Osteocyte (in vitro differentiated cells): ENCODE measurements around the gene RAB6C. TPM values are rescaled to one million over a fixed set of nuclear protein-coding genes. Genes with fewer than 3 reads are reported as not detected.
"Not testable (repeated sequence)": the region's sequence is repeated elsewhere in the genome, so short reads cannot be mapped to it uniquely, and the experiment has no call there.

Experiments used
- DNase-seq: peaks from one replicate; pipeline ENCODE4 v3.0.0; 2021; ENCODE audit warnings: mixed read lengths; ENCODE audit not compliant: unreplicated experiment; ENCODE audit errors: extremely low spot score
- H3K27ac Mint-ChIP-seq: one replicate; pipeline ENCODE4 v1.8.0; 2021; ENCODE audit warnings: mild to moderate bottlenecking, mixed read lengths; ENCODE audit not compliant: unreplicated experiment
- H3K27me3 Mint-ChIP-seq: one replicate; pipeline ENCODE4 v1.8.0; 2021; ENCODE audit warnings: mixed read lengths; ENCODE audit not compliant: unreplicated experiment
- H3K36me3 Mint-ChIP-seq: one replicate; pipeline ENCODE4 v1.8.0; 2021; ENCODE audit warnings: mixed read lengths; ENCODE audit not compliant: unreplicated experiment
- H3K4me1 Mint-ChIP-seq: one replicate; pipeline ENCODE4 v1.8.0; 2021; ENCODE audit warnings: mixed read lengths; ENCODE audit not compliant: unreplicated experiment
- H3K4me3 Mint-ChIP-seq: one replicate; pipeline ENCODE4 v1.8.0; 2021; ENCODE audit warnings: mild to moderate bottlenecking, moderate library complexity, mixed read lengths; ENCODE audit not compliant: unreplicated experiment
- H3K9me3 Mint-ChIP-seq: one replicate; pipeline ENCODE4 v1.8.0; 2021; ENCODE audit warnings: mixed read lengths; ENCODE audit not compliant: unreplicated experiment
- total RNA-seq: library from RNA; stranded (reverse); gene quantifications from 2 replicates; pipeline ENCODE4 v1.2.1, GENCODE V29; 2021
- TF ChIP-seq, protein P1 (sequence below): fragments of 200-600 bp; sonication (generic); IDR thresholded peaks from 2 replicates; pipeline ENCODE4 v1.5.0; 2021; ENCODE audit warnings: antibody characterized with exemption, mild to moderate bottlenecking, moderate library complexity

RAB6C gene
- total RNA-seq, 1 donor from 2014 or later, result not detected

DNA sequence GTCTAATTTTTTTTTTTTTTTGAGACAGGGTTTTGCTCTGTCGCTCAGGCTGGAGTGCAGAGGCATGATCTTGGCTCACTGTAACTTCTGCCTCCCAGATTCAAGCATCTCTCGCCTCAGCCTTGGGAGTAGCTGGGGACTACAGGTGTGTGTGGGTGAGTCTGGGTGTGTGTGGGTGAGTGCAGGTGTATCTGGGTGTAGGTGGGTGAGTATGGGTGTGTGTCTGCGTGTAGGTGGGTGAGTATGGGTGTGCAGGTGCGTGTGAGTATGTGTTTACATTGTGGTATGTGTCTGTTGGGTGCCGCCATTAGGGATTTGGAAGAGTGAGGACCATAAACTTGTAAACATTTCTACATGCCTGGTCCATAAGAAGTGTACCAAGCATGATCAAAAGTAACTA, 1.5 kb upstream of the RAB6C start:
- TF ChIP-seq, protein P1, sequence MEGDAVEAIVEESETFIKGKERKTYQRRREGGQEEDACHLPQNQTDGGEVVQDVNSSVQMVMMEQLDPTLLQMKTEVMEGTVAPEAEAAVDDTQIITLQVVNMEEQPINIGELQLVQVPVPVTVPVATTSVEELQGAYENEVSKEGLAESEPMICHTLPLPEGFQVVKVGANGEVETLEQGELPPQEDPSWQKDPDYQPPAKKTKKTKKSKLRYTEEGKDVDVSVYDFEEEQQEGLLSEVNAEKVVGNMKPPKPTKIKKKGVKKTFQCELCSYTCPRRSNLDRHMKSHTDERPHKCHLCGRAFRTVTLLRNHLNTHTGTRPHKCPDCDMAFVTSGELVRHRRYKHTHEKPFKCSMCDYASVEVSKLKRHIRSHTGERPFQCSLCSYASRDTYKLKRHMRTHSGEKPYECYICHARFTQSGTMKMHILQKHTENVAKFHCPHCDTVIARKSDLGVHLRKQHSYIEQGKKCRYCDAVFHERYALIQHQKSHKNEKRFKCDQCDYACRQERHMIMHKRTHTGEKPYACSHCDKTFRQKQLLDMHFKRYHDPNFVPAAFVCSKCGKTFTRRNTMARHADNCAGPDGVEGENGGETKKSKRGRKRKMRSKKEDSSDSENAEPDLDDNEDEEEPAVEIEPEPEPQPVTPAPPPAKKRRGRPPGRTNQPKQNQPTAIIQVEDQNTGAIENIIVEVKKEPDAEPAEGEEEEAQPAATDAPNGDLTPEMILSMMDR, result no peak
- H3K27ac Mint-ChIP-seq, result no peak overlapping the region
- DNase-seq, result no peak
- no peaks in the 10 kb centered on the region for H3K9me3 Mint-ChIP-seq
- H3K36me3 Mint-ChIP-seq, result no peaks in the 10 kb centered on the region
- peaks cover 31% of the 10 kb centered on the region for H3K27me3 Mint-ChIP-seq
- H3K4me3 Mint-ChIP-seq, result no peak overlapping the region
- peaks cover 4% of the 10 kb centered on the region for H3K4me1 Mint-ChIP-seq

DNA sequence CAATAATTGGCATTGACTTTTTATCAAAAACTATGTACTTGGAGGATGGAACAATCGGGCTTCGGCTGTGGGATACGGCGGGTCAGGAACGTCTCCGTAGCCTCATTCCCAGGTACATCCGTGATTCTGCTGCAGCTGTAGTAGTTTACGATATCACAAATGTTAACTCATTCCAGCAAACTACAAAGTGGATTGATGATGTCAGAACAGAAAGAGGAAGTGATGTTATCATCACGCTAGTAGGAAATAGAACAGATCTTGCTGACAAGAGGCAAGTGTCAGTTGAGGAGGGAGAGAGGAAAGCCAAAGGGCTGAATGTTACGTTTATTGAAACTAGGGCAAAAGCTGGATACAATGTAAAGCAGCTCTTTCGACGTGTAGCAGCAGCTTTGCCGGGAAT, 780 bp downstream of the RAB6C start:
- DNase-seq, H3K4me1 Mint-ChIP-seq, H3K27ac Mint-ChIP-seq, H3K9me3 Mint-ChIP-seq, H3K36me3 Mint-ChIP-seq: not testable (repeated sequence)
- peak overlapping the region; percentile 30 for H3K4me3 Mint-ChIP-seq
- peaks cover 31% of the 10 kb centered on the region for H3K27me3 Mint-ChIP-seq

DNA sequence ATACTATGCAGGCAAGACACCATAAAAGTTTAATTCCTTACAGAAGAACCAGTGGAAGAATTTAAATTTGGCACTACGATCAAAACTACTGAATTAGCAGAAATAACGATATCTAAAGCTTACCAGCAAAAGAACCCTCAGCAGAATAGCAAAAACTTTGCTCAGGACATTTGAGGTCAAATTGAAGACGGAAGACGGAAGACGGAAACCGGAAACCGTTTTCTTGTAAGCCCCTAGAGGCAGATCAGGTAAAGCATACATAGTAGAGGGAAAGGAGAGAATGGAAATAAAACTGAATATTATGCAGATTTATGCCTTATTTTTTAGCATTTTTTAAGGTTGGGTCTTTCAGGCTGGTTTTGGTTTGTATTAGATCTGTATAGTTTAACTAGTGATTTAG, 2.2 kb downstream of the RAB6C start:
- not testable (repeated sequence) for H3K4me1 Mint-ChIP-seq, H3K9me3 Mint-ChIP-seq, H3K4me3 Mint-ChIP-seq, H3K27ac Mint-ChIP-seq, H3K36me3 Mint-ChIP-seq, DNase-seq
- peaks cover 31% of the 10 kb centered on the region for H3K27me3 Mint-ChIP-seq

DNA sequence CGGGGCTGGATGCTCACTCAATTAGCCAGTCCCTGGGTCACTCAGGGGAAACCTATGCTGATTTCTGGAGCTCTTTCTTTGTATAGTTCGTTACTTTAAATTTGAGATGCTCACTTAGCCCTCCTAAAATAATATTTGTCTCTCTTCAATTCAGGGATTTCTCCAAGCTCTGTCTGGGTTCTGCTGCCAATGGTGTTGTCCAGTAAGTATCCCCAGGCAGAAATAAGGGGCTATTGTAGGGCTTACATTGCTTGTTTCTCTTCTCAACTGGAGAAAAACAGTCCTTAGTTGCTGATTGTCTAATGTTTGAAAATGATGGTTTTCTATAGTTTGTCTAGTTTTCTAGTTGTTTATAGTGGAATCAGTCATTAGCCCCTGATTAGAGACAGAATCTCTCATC, 5.0 kb downstream of the RAB6C start:
- H3K27ac Mint-ChIP-seq, result no peak overlapping the region
- DNase-seq, result no peak
- TF ChIP-seq, protein P1, result no peak
- H3K4me1 Mint-ChIP-seq, result peaks cover 2% of the 10 kb centered on the region
- no peaks in the 10 kb centered on the region for H3K9me3 Mint-ChIP-seq
- no peak overlapping the region for H3K4me3 Mint-ChIP-seq
- peaks cover 16% of the 10 kb centered on the region for H3K27me3 Mint-ChIP-seq
- H3K36me3 Mint-ChIP-seq, result no peaks in the 10 kb centered on the region

DNA sequence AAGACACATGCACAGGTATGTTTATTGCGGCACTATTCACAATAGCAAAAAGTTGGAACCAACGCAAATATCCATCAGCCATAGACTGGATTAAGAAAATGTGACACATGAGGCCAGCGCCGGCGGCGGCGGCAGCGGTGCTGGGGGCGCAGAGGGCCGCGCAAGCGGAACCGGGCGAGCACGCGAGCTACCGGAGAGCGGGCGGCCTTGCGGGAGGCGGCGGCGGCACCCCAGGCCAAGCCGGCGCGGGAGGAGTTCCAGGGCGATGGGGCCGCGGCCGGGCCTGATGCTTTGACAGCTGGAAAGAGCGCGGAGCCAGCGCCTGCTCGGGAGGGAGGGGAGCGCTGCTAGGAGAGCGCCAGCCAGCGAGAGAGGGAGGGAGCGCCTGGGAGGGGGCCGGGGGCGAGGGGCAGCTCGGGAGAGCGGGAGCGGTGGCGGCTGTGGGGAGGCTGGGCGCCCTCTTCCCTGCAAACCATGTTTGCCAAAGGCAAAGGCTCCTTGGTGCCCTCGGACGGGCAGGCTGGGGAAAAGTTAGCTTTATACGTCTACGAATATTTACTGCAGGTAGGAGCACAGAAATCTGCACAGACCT, 13.0 kb downstream of the RAB6C start:
- not testable (repeated sequence) for H3K4me3 Mint-ChIP-seq, H3K9me3 Mint-ChIP-seq, DNase-seq, H3K36me3 Mint-ChIP-seq, H3K4me1 Mint-ChIP-seq, H3K27ac Mint-ChIP-seq
- H3K27me3 Mint-ChIP-seq, result peaks cover 24% of the 10 kb centered on the region

DNA sequence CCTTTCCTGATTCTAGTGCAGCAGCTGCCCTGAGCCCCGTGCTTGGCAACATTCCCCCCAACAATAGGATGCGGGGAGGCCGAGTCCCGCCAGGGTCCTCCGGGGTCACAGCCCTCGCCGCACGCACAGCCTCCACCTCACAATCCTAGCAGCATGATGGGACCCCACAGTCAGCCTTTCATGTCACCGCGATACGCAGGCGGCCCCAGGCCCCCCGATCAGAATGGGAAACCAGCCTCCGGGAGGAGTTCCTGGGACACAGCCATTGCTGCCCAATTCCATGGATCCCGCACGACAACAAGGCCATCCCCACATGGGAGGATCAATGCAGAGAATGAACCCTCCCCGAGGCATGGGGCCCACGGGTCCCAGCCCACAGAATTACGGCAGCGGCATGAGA, 13.7 kb downstream of the RAB6C start:
- not testable (repeated sequence) for H3K4me3 Mint-ChIP-seq, H3K4me1 Mint-ChIP-seq, H3K9me3 Mint-ChIP-seq, H3K36me3 Mint-ChIP-seq, DNase-seq, H3K27ac Mint-ChIP-seq
- peaks cover 24% of the 10 kb centered on the region for H3K27me3 Mint-ChIP-seq

DNA sequence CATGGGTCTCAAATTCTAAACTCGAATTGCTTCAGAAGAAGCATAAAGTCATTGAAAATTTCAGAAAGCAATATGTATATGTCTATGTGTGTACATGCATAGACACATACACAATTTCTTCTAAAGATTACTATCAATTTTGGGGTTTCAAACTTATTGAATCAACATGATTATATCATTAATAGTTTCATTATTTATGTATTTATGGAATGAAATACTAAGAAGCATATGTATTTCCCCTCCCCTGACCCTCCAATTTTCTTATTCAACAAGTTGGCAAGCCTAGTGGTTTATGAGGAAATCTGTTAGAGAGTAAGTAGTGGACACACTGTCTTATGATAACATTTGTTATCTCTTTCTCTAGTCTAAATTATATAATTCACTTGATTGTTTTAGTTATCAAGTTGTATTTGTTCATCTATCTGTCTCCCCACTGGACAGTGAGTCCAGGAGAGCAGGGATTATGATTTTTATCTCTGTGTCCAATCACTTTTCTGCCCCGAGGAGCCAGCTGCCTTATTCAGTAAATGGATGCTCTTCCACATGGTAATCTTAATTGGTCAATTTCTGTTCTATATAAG, 17.3 kb downstream of the RAB6C start:
- not testable (repeated sequence) for H3K4me3 Mint-ChIP-seq, H3K36me3 Mint-ChIP-seq, H3K27ac Mint-ChIP-seq, H3K9me3 Mint-ChIP-seq, DNase-seq, H3K4me1 Mint-ChIP-seq
- H3K27me3 Mint-ChIP-seq, result peaks cover 13% of the 10 kb centered on the region

DNA sequence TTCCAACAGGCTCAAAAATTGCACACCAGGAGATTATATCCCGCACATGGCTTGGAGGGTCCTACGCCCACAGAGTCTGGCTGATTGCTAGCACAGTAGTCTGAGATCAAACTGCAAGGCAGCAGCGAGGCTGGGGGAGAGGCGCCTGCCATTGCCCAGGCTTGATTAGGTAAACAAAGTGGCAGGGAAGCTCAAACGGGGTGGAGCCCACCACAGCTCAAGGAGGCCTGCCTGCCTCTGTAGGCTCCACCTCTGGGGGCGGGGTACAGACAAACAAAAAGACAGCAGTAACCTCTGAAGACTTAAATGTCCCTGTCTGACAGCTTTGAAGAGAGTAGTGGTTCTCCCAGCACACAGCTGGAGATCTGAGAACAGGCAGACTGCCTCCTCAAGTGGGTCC, 19.3 kb downstream of the RAB6C start:
- H3K27me3 Mint-ChIP-seq, H3K4me1 Mint-ChIP-seq, H3K27ac Mint-ChIP-seq, H3K36me3 Mint-ChIP-seq, H3K4me3 Mint-ChIP-seq, DNase-seq, H3K9me3 Mint-ChIP-seq: not testable (repeated sequence)

DNA sequence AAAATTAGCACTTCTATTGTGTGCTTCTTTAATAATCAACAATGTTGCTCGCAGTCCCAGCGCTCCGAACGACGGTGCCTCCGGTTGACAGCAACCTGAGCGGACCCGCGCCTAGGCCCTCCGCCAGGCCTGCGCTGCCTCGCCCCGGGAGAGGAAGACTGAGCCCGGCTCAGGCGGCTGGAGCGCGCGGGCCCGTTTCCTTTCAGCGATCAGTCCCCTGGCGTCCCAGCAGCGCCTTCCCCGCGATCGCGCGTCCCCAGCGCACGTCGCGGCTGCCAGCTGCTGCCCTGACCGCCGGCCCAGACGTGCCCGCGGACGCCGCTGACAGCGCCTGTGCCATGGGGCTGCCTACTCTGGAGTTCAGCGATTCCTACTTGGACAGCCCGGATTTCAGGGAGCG, 26.4 kb downstream of the RAB6C start:
- not testable (repeated sequence) for DNase-seq, H3K36me3 Mint-ChIP-seq, H3K4me1 Mint-ChIP-seq, H3K27ac Mint-ChIP-seq, H3K9me3 Mint-ChIP-seq, H3K4me3 Mint-ChIP-seq
- peaks cover 17% of the 10 kb centered on the region for H3K27me3 Mint-ChIP-seq

DNA sequence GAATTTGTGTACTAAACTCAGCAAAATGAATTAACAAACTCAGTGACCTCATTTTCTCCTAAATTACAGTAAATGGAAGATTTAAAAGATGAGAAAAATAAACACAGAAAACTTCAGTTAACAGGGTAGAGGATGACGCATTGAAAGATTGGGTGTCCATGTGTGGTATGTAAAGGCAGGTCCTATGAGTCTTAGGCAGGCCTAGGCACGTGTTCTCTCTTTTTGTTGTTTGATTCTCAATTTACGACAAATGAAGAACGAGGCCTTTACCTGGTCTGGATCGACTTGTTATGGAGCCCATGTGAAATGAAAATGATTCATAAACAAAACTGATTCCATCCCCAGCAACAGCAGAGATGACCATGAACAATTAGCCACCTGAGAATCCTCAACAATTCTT, 37.2 kb downstream of the RAB6C start:
- H3K36me3 Mint-ChIP-seq, H3K27me3 Mint-ChIP-seq, H3K9me3 Mint-ChIP-seq, H3K27ac Mint-ChIP-seq, DNase-seq, H3K4me3 Mint-ChIP-seq, H3K4me1 Mint-ChIP-seq: not testable (repeated sequence)
